Natural killer cell (primary cell): Measurements from ENCODE around the gene ABCC1. TPM values are rescaled to one million over a fixed set of nuclear protein-coding genes. Genes with fewer than 3 reads are reported as not detected.
A peak's percentile ranks its signal among the peaks of the same experiment; 100 is the strongest.

ENCODE experiments used
- ATAC-seq, 3 donors: fragments of 150-1000 bp in 2 of 3; fragments of 200-7000 bp in 1 of 3; cut with Tn5 transposase; 1 replicate in 1 of 3; 2 replicates in 2 of 3; pipeline ENCODE4 v1.10.0; 2021; ENCODE audit warnings: mild to moderate bottlenecking in 2 of 3, moderate library complexity in 2 of 3
- DNase-seq, 2 donors: peaks; one replicate each; pipeline versions ENCODE4 v3.0.0 to v3.0.0-alpha.2; 2013 to 2021; ENCODE audit warnings: mixed read lengths in 1 of 2
- H3K27ac ChIP-seq: one replicate; pipeline ENCODE4 v1.5.1; 2013; ENCODE audit warnings: mild to moderate bottlenecking, low read length
- H3K27me3 ChIP-seq: one replicate; pipeline ENCODE4 v1.6.1; 2013; ENCODE audit warnings: low read length; ENCODE audit not compliant: control insufficient read depth, insufficient read depth
- H3K36me3 ChIP-seq: one replicate; pipeline ENCODE4 v1.6.1; 2013; ENCODE audit warnings: low read length; ENCODE audit not compliant: control insufficient read depth, insufficient read depth
- H3K4me1 ChIP-seq: one replicate; pipeline ENCODE4 v1.6.1; 2013; ENCODE audit warnings: low read length; ENCODE audit not compliant: control insufficient read depth, insufficient read depth
- H3K4me3 ChIP-seq: one replicate; pipeline ENCODE4 v1.5.1; 2013; ENCODE audit warnings: low read length
- H3K9me3 ChIP-seq: one replicate; pipeline ENCODE4 v1.6.1; 2013; ENCODE audit warnings: low read length; ENCODE audit not compliant: control insufficient read depth, insufficient read depth
- H3K27ac Mint-ChIP-seq, 2 donors: one replicate each; pipeline ENCODE4 v1.8.0; 2022; ENCODE audit warnings: mild to moderate bottlenecking in 2 of 2, mixed read lengths in 2 of 2, moderate library complexity in 1 of 2
- H3K27me3 Mint-ChIP-seq, 2 donors: one replicate each; pipeline ENCODE4 v1.8.0; 2022; ENCODE audit warnings: low read depth in 2 of 2, mixed read lengths in 2 of 2
- H3K36me3 Mint-ChIP-seq: one replicate; pipeline ENCODE4 v1.8.0; 2022; ENCODE audit warnings: mixed read lengths
- H3K4me1 Mint-ChIP-seq, 2 donors: one replicate each; pipeline ENCODE4 v1.8.0; 2022; ENCODE audit warnings: mixed read lengths in 2 of 2
- H3K4me3 Mint-ChIP-seq: one replicate; pipeline ENCODE4 v1.8.0; 2022; ENCODE audit warnings: mild to moderate bottlenecking, moderate library complexity, mixed read lengths
- H3K9me3 Mint-ChIP-seq, 2 donors: one replicate each; pipeline ENCODE4 v1.8.0; 2022; ENCODE audit warnings: mixed read lengths in 2 of 2
- WGBS: methylation state at CpG from one replicate; pipeline ENCODE4 v1.1.7; 2013; ENCODE audit warnings: missing lambda C conversion rate; ENCODE audit not compliant: insufficient coverage; 5-methylcytosine and 5-hydroxymethylcytosine counted together
- intact Hi-C: fragments of 100-400 bp; cut with micrococcal nuclease; formaldehyde crosslinking; loops from one replicate; pipeline ENCODE4 v1.14.2; 2022
- total RNA-seq, 4 donors: library from RNA; stranded (reverse); fragments of 120-200 nt in 1 of 4; gene quantifications; one replicate each; pipeline versions ENCODE4 v1.2.3 to v1.2.4, GENCODE V29; 2013 to 2022
- TF ChIP-seq, protein P1 (sequence below): fragments of 200-600 bp; IDR thresholded peaks from one replicate; pipeline ENCODE4 v1.8.0; 2022; ENCODE audit warnings: antibody characterized with exemption

Gene ABCC1
- total RNA-seq, 3 donors from 2014 or later (not counting 1 experiment from before 2014, with no cell fraction given) = 24.5 to 53.9 (median 27.9) TPM

DNA sequence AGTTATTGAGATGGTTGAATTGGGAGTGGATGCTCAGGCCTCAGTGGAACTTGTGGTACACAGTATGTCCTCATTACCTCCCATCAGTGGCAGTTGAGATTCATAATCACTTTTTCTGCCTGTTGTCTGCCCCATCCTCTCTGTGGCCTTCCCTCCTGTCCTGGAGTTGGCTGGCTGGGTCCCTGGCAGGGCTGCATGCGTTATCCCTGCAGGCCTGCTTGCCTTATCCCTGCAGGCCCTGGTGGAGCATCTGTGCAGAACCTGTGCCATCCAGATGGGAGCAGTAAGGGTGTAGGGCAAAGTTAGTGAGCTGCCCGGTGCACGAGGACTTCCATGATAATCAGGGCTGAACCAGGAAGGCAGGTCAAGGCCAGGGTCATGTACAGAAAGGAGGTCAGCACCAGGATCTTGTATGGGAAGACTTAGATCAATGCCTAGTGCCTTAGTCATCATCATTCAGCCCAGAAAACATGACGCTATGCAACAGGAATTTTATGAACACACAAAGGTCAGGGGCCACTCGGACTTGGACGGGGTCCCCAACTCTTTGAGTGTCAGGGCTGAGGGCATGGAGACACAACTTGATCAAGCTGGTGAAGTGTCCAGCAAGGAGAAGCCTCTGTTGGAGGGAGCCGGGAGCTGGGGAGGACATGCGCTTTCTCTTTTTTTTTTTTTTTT is 47.2 kb downstream of the ABCC1 start:
- no peak for DNase-seq
- no peak overlapping the region for H3K4me3 ChIP-seq
- H3K4me1 ChIP-seq = peaks cover 15% of the 10 kb centered on the region
- intact Hi-C loops = no loop called here
- no peak overlapping the region for H3K27ac Mint-ChIP-seq
- no peaks in the 10 kb centered on the region for H3K9me3 ChIP-seq
- H3K27ac ChIP-seq = no peak overlapping the region
- no peaks in the 10 kb centered on the region for H3K9me3 Mint-ChIP-seq
- H3K36me3 ChIP-seq = no peaks in the 10 kb centered on the region
- no peaks in the 10 kb centered on the region for H3K36me3 Mint-ChIP-seq
- TF ChIP-seq, protein P1, sequence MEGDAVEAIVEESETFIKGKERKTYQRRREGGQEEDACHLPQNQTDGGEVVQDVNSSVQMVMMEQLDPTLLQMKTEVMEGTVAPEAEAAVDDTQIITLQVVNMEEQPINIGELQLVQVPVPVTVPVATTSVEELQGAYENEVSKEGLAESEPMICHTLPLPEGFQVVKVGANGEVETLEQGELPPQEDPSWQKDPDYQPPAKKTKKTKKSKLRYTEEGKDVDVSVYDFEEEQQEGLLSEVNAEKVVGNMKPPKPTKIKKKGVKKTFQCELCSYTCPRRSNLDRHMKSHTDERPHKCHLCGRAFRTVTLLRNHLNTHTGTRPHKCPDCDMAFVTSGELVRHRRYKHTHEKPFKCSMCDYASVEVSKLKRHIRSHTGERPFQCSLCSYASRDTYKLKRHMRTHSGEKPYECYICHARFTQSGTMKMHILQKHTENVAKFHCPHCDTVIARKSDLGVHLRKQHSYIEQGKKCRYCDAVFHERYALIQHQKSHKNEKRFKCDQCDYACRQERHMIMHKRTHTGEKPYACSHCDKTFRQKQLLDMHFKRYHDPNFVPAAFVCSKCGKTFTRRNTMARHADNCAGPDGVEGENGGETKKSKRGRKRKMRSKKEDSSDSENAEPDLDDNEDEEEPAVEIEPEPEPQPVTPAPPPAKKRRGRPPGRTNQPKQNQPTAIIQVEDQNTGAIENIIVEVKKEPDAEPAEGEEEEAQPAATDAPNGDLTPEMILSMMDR = no peak
- no peak overlapping the region for H3K4me3 Mint-ChIP-seq
- H3K4me1 Mint-ChIP-seq = peaks cover 19 to 35% of the 10 kb centered on the region in 2 donors
- 94% methylated on average over 8 of the region's 8 CpGs for WGBS
- no peaks in the 10 kb centered on the region for H3K27me3 Mint-ChIP-seq
- no peaks in the 10 kb centered on the region for H3K27me3 ChIP-seq
- ATAC-seq = no peak

DNA sequence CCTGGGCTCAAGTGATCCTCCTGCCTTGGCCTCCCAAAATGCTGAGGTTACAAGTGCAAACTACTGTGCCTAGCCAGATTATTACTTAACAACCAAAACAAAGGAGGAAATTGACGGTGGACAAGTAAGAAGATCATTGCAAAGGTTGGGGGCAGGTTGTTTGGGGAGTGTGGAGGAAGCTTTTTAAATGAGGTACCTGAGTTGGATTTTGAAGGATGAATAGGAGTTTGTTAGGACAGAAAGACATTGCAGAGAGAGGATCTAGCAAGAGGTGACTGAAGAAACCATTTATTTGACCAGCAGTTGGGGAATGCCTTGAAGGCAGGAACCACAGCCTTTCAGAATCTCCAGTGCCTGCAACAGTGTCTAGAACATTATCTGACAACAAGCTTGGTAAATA is 51.3 kb downstream of the ABCC1 start:
- TF ChIP-seq, protein P1 = no peak
- no peaks in the 10 kb centered on the region for H3K9me3 ChIP-seq
- peaks cover 15% of the 10 kb centered on the region for H3K4me1 ChIP-seq
- Mint-ChIP-seq H3K4me1 (peaks cover 19 to 27% of the 10 kb centered on the region in 2 donors), H3K27ac (peak overlapping the region in 1 of 2 donors; percentile 32), H3K36me3 (no peaks in the 10 kb centered on the region), H3K4me3 (no peak overlapping the region), H3K9me3 (peaks cover 0 to 4% of the 10 kb centered on the region in 2 donors), H3K27me3 (no peaks in the 10 kb centered on the region)
- 88% methylated on average over 1 of the region's 1 CpG for WGBS
- intact Hi-C loops = no loop called here
- H3K27ac ChIP-seq = no peak overlapping the region
- H3K4me3 ChIP-seq = no peak overlapping the region
- no peak for ATAC-seq
- DNase-seq = no peak
- no peaks in the 10 kb centered on the region for H3K27me3 ChIP-seq
- no peaks in the 10 kb centered on the region for H3K36me3 ChIP-seq

DNA sequence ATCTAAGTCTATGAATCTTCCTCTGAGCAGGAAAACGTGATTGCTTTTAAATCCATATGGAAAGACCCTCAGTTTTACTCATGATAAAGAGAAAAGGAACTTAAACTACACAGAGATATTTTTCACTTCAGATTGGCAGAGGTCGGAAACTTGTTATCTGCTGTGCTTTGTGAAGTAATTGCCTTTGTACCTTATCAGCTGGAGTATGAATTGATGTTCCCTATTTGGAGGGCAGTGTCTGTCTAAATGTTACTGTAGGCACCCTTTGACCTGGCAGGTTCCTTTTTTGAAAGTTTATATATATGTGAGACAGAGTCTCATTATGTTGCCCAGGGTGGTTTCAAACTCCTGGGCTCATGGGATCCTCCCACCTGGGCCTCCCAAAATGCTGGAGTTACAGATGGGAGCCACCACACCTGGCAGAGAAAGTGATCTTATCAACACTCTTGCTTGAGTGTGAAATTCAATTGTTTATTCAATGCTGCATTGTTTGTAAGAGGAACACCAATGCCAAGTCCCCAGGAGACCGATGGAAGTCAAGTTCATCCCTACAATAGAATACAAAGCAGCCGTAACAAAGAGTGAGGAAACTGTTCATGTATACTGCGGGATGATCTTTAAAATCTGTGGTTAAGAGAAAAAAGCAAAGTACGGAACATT is 52.3 kb downstream of the ABCC1 start:
- TF ChIP-seq, protein P1 = no peak
- intact Hi-C loops = no loop called here
- Histone ChIP-seq H3K4me3 (no peak overlapping the region), H3K9me3 (no peaks in the 10 kb centered on the region), H3K4me1 (peaks cover 15% of the 10 kb centered on the region), H3K27me3 (no peaks in the 10 kb centered on the region), H3K27ac (no peak overlapping the region), H3K36me3 (no peaks in the 10 kb centered on the region)
- WGBS = 100% methylated on average over 4 of the region's 6 CpGs
- no peak overlapping the region for H3K27ac Mint-ChIP-seq
- no peak overlapping the region for H3K4me3 Mint-ChIP-seq
- no peaks in the 10 kb centered on the region for H3K27me3 Mint-ChIP-seq
- H3K9me3 Mint-ChIP-seq = peaks cover 0 to 4% of the 10 kb centered on the region in 2 donors
- peaks cover 19 to 32% of the 10 kb centered on the region in 2 donors for H3K4me1 Mint-ChIP-seq
- ATAC-seq (no peak), DNase-seq (no peak)
- H3K36me3 Mint-ChIP-seq = no peaks in the 10 kb centered on the region
